ENCODE results near the gene CAST.
"Not testable (repeated sequence)": the region's sequence is repeated elsewhere in the genome, so short reads cannot be mapped to it uniquely, and the experiment has no call there.

The CAST gene

DNA sequence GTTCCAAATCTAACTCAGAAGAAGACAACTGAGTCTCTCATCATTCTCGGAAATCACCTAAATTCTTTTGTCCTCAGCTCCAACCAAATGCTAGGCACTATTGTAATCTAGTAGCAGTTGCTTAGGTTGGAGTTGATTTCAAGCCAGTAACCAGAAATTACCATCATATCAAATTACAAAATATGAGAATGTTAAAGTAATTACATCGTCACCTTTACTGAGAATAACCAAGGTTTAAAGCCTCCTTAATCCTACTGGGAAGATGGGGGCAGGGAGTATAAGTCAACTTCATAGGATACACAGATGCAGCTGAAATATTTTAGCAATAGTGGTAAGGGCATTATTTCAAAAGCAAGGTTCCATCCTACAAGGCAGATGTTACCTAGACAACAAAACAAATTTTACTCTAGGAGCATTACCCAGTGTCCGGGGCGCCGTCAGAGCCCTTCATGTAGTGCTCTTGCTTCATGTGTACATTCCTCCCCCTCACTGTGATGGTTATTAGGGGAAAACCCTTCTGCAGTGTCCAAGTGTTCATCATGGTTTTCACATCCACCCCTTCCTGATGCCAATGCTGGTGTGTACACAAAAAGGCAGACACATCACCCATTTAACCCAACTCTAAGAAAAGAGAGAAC lies 126.1 kb downstream of the CAST start:
- no peak for DNase-seq (ENCODE audit: insufficient read length, low spot score)
- no peak for FAIRE-seq
- no peak for TF ChIP-seq TAF1 (IDR thresholded peaks at IDR 0.05; ENCODE audit: low read depth, low read length)
- TF ChIP-seq POU2F2 (IDR thresholded peaks at IDR 0.05; ENCODE audit: low read depth, low read length): no peak
- no peak for TF ChIP-seq POLR2AphosphoS5 (IDR thresholded peaks at IDR 0.05; ENCODE audit: low read depth, low read length)
- no peak for TF ChIP-seq SPI1 (IDR thresholded peaks at IDR 0.05; ENCODE audit: low read depth, low read length)
- TF ChIP-seq PAX5 (IDR thresholded peaks at IDR 0.05; ENCODE audit: insufficient read depth, low read length, severe bottlenecking): no peak
- TF ChIP-seq POLR2A (IDR thresholded peaks at IDR 0.05; ENCODE audit: low read depth, low read length): no peak

DNA sequence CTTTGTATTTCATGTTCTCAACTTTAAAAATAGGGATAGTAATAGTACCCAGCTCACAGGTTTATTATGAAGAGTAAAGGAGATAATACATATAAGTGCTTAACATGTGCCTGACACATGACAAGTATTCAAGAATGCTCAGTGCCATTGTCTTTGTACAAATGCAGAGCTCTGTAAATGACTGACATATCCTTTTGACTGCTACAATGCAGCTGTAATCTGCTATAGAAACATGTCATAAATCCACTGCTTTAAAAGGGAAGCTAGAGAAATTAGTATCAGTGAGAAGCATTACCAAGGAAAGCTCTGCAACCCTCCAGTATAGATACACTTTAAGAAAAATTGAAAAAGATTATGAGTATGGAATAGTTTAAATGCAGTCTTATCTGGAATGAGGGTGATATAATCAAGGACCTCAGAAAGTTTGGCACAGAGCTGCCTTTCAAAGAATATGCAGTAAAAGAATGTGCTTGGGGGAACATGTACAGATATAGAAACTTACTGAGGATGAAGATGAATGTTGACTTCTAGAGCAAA lies 127.7 kb downstream of the CAST start:
- no peak for TF ChIP-seq POLR2AphosphoS5 (IDR thresholded peaks at IDR 0.05; ENCODE audit: low read depth, low read length)
- no peak for TF ChIP-seq SPI1 (IDR thresholded peaks at IDR 0.05; ENCODE audit: low read depth, low read length)
- FAIRE-seq (no peak), DNase-seq (ENCODE audit: insufficient read length, low spot score) (no peak)

DNA sequence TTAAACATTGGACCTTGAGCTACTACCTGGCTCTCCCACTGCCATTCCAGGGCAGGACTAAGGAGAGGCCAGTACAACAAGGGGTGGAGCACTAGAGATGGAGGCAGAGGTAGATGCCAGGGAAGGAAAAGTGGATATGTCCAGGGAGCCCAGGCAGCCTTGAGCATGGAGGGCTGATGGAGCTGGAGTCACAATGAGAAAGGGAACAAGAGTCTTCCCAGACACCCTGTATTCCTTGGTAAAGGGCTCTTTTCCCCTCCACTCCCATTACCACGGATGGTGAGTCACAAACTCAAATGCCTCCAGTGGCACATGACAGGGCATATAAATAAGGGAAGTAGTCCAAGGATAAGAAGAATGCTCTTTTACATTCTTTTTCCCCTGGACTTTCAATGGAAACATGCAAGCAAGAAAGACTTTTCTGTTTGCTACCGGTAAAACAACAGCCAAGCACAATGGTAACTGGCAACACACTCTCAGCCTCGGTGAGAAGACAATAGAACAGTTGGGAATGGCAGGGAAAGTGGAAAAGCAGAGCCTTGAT lies 128.9 kb downstream of the CAST start:
- no peak for DNase-seq (ENCODE audit: insufficient read length, low spot score)
- no peak for FAIRE-seq
- TF ChIP-seq TAF1 (IDR thresholded peaks at IDR 0.05; ENCODE audit: low read depth, low read length) (no peak), PAX5 (IDR thresholded peaks at IDR 0.05; ENCODE audit: insufficient read depth, low read length, severe bottlenecking) (no peak), POU2F2 (IDR thresholded peaks at IDR 0.05; ENCODE audit: low read depth, low read length) (no peak), POLR2AphosphoS5 (IDR thresholded peaks at IDR 0.05; ENCODE audit: low read depth, low read length) (no peak), SPI1 (IDR thresholded peaks at IDR 0.05; ENCODE audit: low read depth, low read length) (no peak), POLR2A (IDR thresholded peaks at IDR 0.05; ENCODE audit: low read depth, low read length) (no peak)

DNA sequence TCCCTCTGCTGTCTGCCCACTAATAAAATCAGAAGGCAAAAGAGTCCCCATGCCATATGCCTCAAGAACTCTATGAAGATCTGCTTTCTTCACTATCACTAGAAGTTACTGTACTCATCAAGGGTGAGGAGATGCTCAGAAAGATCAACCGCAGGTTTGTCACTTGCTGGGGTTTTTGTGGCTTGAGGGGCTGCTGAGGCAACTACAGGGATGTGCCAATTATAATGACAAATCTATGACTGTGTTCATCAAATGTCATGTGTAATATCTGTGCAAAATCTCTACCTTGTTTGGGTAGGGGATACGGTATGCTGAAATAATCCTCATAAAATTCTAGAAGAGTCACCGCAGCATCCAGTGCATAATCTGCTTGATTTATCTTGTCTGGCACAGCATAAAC lies 132.6 kb downstream of the CAST start:
- no peak for DNase-seq (ENCODE audit: insufficient read length, low spot score)
- no peak for FAIRE-seq
- no peak for TF ChIP-seq POU2F2 (IDR thresholded peaks at IDR 0.05; ENCODE audit: low read depth, low read length)
- TF ChIP-seq PAX5 (IDR thresholded peaks at IDR 0.05; ENCODE audit: insufficient read depth, low read length, severe bottlenecking): no peak
- TF ChIP-seq SPI1 (IDR thresholded peaks at IDR 0.05; ENCODE audit: low read depth, low read length): no peak
- no peak for TF ChIP-seq POLR2AphosphoS5 (IDR thresholded peaks at IDR 0.05; ENCODE audit: low read depth, low read length)
- TF ChIP-seq TAF1 (IDR thresholded peaks at IDR 0.05; ENCODE audit: low read depth, low read length): no peak
- no peak for TF ChIP-seq POLR2A (IDR thresholded peaks at IDR 0.05; ENCODE audit: low read depth, low read length)

DNA sequence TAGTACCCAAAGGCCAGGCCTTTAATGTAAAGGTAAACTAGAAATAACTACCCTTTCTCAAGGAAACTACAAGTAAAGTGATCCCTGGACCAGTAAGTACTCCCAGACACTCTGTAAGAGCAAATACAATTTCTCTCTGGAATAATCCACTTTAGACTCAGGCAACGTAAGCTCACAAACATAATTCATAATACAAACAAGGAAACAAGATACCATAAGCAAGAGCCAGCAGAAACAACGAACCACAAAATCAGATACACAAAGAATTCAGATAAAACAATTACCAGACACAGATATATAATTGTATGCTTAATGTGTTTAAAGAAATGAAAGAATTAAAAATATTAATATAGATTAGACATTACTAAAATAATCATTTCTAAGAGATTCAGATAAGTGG lies 133.4 kb downstream of the CAST start:
- TF ChIP-seq PAX5 (IDR thresholded peaks at IDR 0.05; ENCODE audit: insufficient read depth, low read length, severe bottlenecking) (no peak), TAF1 (IDR thresholded peaks at IDR 0.05; ENCODE audit: low read depth, low read length) (no peak), SPI1 (IDR thresholded peaks at IDR 0.05; ENCODE audit: low read depth, low read length) (no peak), POLR2AphosphoS5 (IDR thresholded peaks at IDR 0.05; ENCODE audit: low read depth, low read length) (no peak), POU2F2 (IDR thresholded peaks at IDR 0.05; ENCODE audit: low read depth, low read length) (no peak), POLR2A (IDR thresholded peaks at IDR 0.05; ENCODE audit: low read depth, low read length) (no peak)
- no peak for FAIRE-seq

DNA sequence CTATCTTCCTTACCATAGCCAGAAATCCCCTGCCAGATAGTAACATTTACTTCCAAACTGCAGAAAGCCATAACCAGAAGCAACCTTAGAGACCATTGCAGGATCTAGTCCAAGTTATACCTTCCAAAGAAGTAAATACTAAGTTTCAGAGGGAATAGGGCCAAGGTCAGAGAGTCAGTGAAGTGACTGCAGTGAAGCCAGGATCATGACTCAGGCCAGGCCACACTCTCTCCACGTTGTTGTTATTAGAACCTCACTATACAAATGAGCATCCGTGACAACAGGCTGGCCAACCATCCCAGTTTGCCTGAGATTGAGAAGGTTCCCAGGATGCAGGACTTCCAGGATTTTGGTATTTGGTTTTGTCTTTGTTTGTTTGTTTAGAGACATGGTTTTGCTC lies 134.3 kb downstream of the CAST start:
- TF ChIP-seq POLR2AphosphoS5 (IDR thresholded peaks at IDR 0.05; ENCODE audit: low read depth, low read length) (no peak), SPI1 (IDR thresholded peaks at IDR 0.05; ENCODE audit: low read depth, low read length) (no peak), TAF1 (IDR thresholded peaks at IDR 0.05; ENCODE audit: low read depth, low read length) (no peak), PAX5 (IDR thresholded peaks at IDR 0.05; ENCODE audit: insufficient read depth, low read length, severe bottlenecking) (no peak), POU2F2 (IDR thresholded peaks at IDR 0.05; ENCODE audit: low read depth, low read length) (no peak), POLR2A (IDR thresholded peaks at IDR 0.05; ENCODE audit: low read depth, low read length) (no peak)
- no peak for FAIRE-seq
- no peak for DNase-seq (ENCODE audit: insufficient read length, low spot score)

More for the DNA sequence above, 133.4 kb downstream of the CAST start:
- DNase-seq (ENCODE audit: insufficient read length, low spot score): no peak

DNA sequence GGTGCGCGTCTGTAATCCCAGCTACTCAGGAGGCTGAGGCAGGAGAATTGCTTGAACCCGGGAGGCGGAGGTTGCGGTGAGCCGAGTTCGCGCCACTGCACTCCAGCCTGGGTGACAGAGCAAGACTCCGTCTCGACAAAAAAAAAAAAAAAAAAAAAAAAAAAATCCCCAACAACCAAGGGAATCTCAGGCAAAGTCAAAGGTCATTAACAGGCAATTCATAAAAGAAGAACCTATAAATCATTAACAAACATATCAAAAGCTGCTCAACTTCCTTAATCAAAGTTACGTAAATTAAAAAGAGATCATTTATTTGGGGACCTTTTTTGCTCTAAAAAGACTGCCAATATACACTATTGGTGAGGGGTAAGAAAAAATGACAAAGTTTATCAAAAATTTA lies 139.5 kb downstream of the CAST start:
- FAIRE-seq; DNase-seq (ENCODE audit: insufficient read length, low spot score): not testable (repeated sequence)

DNA sequence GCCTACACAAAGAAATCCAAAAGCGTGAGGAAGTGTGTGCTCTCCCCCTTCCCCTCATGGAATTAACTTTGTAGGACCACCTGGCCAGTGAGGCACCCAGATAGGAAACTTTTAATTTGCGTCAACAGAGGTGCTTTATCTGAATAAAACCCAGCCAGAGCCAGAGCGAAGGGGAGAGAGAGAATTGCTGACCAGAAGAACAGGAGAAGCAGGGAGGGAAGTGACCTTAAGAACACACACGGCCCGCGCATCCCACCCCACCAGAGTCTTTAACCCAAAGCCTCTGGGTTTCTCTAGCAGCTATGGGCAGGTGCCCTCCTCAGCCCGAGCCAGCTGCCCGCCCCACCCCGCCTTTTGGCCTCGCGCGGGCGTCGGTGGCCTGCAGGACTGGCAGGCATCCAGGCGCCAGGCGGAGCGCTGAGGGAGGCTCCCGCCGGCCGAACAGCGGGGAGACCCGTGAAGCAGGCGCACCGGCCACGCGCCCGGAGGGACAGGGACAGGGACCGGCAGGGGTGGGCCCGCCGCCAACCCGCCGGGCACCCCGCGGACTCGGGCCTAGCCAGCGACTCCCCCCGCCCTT lies 145.0 kb downstream of the CAST start:
- TF ChIP-seq SPI1 (IDR thresholded peaks at IDR 0.05; ENCODE audit: low read depth, low read length) (peak; percentile 36; the same call in 1 of the 2 replicates), POLR2AphosphoS5 (IDR thresholded peaks at IDR 0.05; ENCODE audit: low read depth, low read length) (no peak)
- DNase-seq (ENCODE audit: insufficient read length, low spot score) (peak; percentile 39), FAIRE-seq (peak; percentile 26)

DNA sequence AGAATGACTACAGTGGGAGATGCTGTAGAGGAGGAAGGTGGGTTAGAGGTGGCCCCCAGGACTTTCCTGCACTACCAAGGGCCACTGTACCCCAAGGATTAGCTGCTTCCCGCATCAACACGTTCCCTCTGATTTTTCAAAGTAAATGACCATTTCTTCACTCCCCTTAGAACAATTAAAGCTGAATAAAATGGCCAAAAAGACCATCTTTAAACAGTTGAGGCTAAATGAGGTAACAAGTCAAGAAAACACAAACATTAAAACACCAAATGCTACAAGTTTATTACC lies 146.3 kb downstream of the CAST start:
- TF ChIP-seq POLR2A (IDR thresholded peaks at IDR 0.05; ENCODE audit: low read depth, low read length) (no peak; the same call in 1 of the 2 replicates), SPI1 (IDR thresholded peaks at IDR 0.05; ENCODE audit: low read depth, low read length) (no peak), TAF1 (IDR thresholded peaks at IDR 0.05; ENCODE audit: low read depth, low read length) (no peak), PAX5 (IDR thresholded peaks at IDR 0.05; ENCODE audit: insufficient read depth, low read length, severe bottlenecking) (no peak), POU2F2 (IDR thresholded peaks at IDR 0.05; ENCODE audit: low read depth, low read length) (no peak), POLR2AphosphoS5 (IDR thresholded peaks at IDR 0.05; ENCODE audit: low read depth, low read length) (no peak)
- FAIRE-seq: no peak
- DNase-seq (ENCODE audit: insufficient read length, low spot score): no peak

DNA sequence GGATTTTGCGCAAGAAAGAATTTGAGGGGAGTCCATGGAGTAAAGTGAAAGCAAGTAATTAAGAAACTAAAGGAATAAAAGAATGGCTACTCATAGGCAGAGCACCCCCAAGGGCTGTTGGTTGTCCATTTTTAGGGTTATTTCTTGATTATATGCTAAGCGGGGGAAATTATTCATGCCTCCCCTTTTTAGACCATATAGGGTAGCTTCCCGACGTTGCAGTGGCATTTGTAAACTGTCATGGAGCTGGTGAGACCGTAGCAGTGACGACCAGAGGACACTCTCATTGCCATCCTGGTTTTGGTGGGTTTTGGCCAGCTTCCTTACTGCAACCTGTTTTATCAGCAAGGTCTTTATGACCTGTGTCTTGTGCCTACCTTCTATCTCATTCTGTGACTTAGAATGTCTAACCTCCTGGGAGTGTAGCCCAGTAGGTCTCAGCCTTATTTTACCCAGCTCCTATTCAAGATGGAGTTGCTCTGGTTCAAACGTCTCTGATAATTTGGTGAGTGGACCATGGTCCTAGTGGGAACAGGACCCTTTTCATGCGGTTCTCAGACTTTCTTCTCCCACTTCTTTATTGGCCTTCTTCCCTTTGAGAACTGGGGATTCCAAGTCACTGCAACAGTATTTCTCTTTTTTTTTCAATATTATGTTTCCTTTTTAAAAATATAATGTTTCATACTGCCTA lies 146.8 kb downstream of the CAST start:
- DNase-seq (ENCODE audit: insufficient read length, low spot score) (no peak), FAIRE-seq (no peak)

More for the DNA sequence above, 146.8 kb downstream of the CAST start:
- TF ChIP-seq POU2F2 (IDR thresholded peaks at IDR 0.05; ENCODE audit: low read depth, low read length) (no peak), TAF1 (IDR thresholded peaks at IDR 0.05; ENCODE audit: low read depth, low read length) (no peak), POLR2A (IDR thresholded peaks at IDR 0.05; ENCODE audit: low read depth, low read length) (no peak), PAX5 (IDR thresholded peaks at IDR 0.05; ENCODE audit: insufficient read depth, low read length, severe bottlenecking) (no peak), POLR2AphosphoS5 (IDR thresholded peaks at IDR 0.05; ENCODE audit: low read depth, low read length) (no peak), SPI1 (IDR thresholded peaks at IDR 0.05; ENCODE audit: low read depth, low read length) (no peak)

Measured in GM12891 (cell line).